K562 (cell line): ENCODE measurements around the gene FUBP3. TPM values are rescaled to one million over a fixed set of nuclear protein-coding genes. Genes with fewer than 3 reads are reported as not detected.

Source experiments
- ARID2 ChIP-seq: fragments of 450-650 bp; IDR thresholded peaks from 2 replicates; pipeline ENCODE4 v1.6.1; 2017; ENCODE audit warnings: antibody characterized with exemption, mild to moderate bottlenecking
- ARNT ChIP-seq, 2 experiments: fragments of 450-650 bp; IDR thresholded peaks; 2 replicates each; pipeline ENCODE4 v1.6.1; 2016; ENCODE audit warnings: mild to moderate bottlenecking in 1 of 2
- BCOR ChIP-seq: fragments of 450-650 bp; IDR thresholded peaks from 2 replicates; pipeline ENCODE4 v1.6.1; 2016
- BRD9 ChIP-seq: fragments of 450-650 bp; IDR thresholded peaks from 2 replicates; pipeline ENCODE4 v1.6.1; 2018; ENCODE audit warnings: low read depth; ENCODE audit not compliant: partially characterized antibody
- CREB3L1 ChIP-seq: fragments of 450-650 bp; IDR thresholded peaks from 2 replicates; pipeline ENCODE4 v1.6.1; 2014; ENCODE audit warnings: low read depth, mild to moderate bottlenecking, moderate library complexity, borderline replicate concordance
- DPF2 ChIP-seq: fragments of 450-650 bp; IDR thresholded peaks from 2 replicates; pipeline ENCODE4 v1.6.1; 2016
- ESRRB ChIP-seq: fragments of 250-450 bp; sonication (Bioruptor Pico); IDR thresholded peaks from 2 replicates; pipeline ENCODE4 v1.5.0; 2020; ENCODE audit warnings: mild to moderate bottlenecking, moderate library complexity, borderline replicate concordance
- FOSL1 ChIP-seq: fragments of 200-800 bp; sonication (Bioruptor generic); conservative IDR thresholded peaks from 2 replicates; pipeline ENCODE4 v1.6.1; 2016; ENCODE audit warnings: missing genetic modification characterization, missing compliant biosample characterization
- HCFC1 ChIP-seq: IDR thresholded peaks from 2 replicates; pipeline ENCODE4 v1.6.1; 2012; ENCODE audit warnings: low read depth, low read length, improper control_type of control experiment
- HDGF ChIP-seq: fragments of 450-650 bp; IDR thresholded peaks from 2 replicates; pipeline ENCODE4 v1.6.1; 2016
- HNRNPLL ChIP-seq: fragments of 200-400 bp; formaldehyde crosslinking; IDR thresholded peaks from 2 replicates; pipeline ENCODE4 v1.6.1; 2017; ENCODE audit warnings: low read length, low read depth, mild to moderate bottlenecking; ENCODE audit not compliant: poor library complexity, severe bottlenecking
- ID3 ChIP-seq, 2 experiments: fragments of 250-450 bp in 1 of 2; fragments of 450-650 bp in 1 of 2; sonication (Bioruptor Pico) in 1 of 2; IDR thresholded peaks; 2 replicates each; pipeline versions ENCODE4 v1.6.1 to v1.8.0; 2016 to 2021; ENCODE audit warnings: mild to moderate bottlenecking in 2 of 2, moderate library complexity in 2 of 2, missing compliant biosample characterization in 1 of 2, missing genetic modification characterization in 1 of 2
- KAT2B ChIP-seq: IDR thresholded peaks from one replicate; pipeline ENCODE4 v1.6.1; 2012; ENCODE audit warnings: low read depth, mild to moderate bottlenecking, control low read depth, inconsistent platforms, low read length, moderate library complexity
- KLF10 ChIP-seq: fragments of 250-450 bp; sonication (Bioruptor Pico); IDR thresholded peaks from 2 replicates; pipeline ENCODE4 v1.6.1; 2021; ENCODE audit warnings: matching md5 sums
- MAFK ChIP-seq: IDR thresholded peaks from 2 replicates; pipeline ENCODE4 v1.6.1; 2011; ENCODE audit warnings: low read length, improper control_type of control experiment
- MCM7 ChIP-seq, 2 experiments: fragments of 450-650 bp; IDR thresholded peaks; 2 replicates each; pipeline ENCODE4 v1.6.1; 2016 to 2018
- MEF2D ChIP-seq: conservative IDR thresholded peaks from 2 replicates; pipeline ENCODE4 v1.6.1; 2016; ENCODE audit warnings: low read depth, missing genetic modification characterization, missing compliant biosample characterization
- MYC ChIP-seq, 2 experiments: fragments of 250-450 bp in 1 of 2; sonication (Bioruptor Pico) in 1 of 2; IDR thresholded peaks; 2 replicates each; pipeline versions ENCODE4 v1.5.1 to v1.6.1; 2012 to 2021; ENCODE audit warnings: low read depth in 2 of 2, borderline replicate concordance in 1 of 2, improper control_type of control experiment in 1 of 2, low read length in 1 of 2, mild to moderate bottlenecking in 1 of 2, moderate library complexity in 1 of 2
- RBM25 ChIP-seq: fragments of 200-400 bp; formaldehyde crosslinking; IDR thresholded peaks from 2 replicates; pipeline ENCODE4 v1.6.1; 2018; ENCODE audit warnings: low read length, low read depth, moderate library complexity; ENCODE audit not compliant: severe bottlenecking
- SREBF1 ChIP-seq: fragments of 150-350 bp; IDR thresholded peaks from 2 replicates; pipeline ENCODE4 v1.6.1; 2014; ENCODE audit warnings: antibody characterized with exemption, low read depth, low read length, borderline replicate concordance
- SRSF7 ChIP-seq: fragments of 200-400 bp; formaldehyde crosslinking; optimal IDR thresholded peaks from 2 replicates; pipeline ENCODE3; 2017; ENCODE audit warnings: mild to moderate bottlenecking, low read depth, low read length
- XRCC4 ChIP-seq: IDR thresholded peaks from one replicate; pipeline ENCODE4 v1.6.1; 2011; ENCODE audit not compliant: insufficient read depth, insufficient read length; ENCODE audit errors: extremely low read depth
- ZBTB33 ChIP-seq: sonication (generic); formaldehyde crosslinking; IDR thresholded peaks from 2 replicates; pipeline ENCODE4 v1.8.1; 2023; ENCODE audit warnings: mild to moderate bottlenecking, missing genetic modification reagents
- ZNF212 ChIP-seq: fragments of 450-650 bp; formaldehyde crosslinking; IDR thresholded peaks from 2 replicates; pipeline ENCODE4 v1.4.0; 2020; ENCODE audit warnings: mild to moderate bottlenecking
- ZNF584 ChIP-seq: fragments of 200-800 bp; sonication (Bioruptor generic); IDR thresholded peaks from 2 replicates; pipeline ENCODE4 v1.6.1; 2016; ENCODE audit warnings: low read depth, mild to moderate bottlenecking, missing genetic modification characterization, missing compliant biosample characterization
- polyA plus RNA-seq, 8 experiments: library from polyadenylated mRNA; depleted of rRNA in 4 of 8; stranded (reverse) in 5 of 8; unstranded in 3 of 8; fragments of >200 nt; fragmentation: Nextera tagmentation in 2 of 8; fragmentation: Illumina TruSeq in 1 of 8; extraction: Ambion mirVana in 2 of 8; extraction: Trizol in 1 of 8; gene quantifications; 2 replicates each; pipeline versions ENCODE4 v1.2.1 to v1.2.3, GENCODE V29; 2011 to 2014; ENCODE audit warnings: inconsistent platforms in 1 of 8, missing spikeins in 1 of 8
- total RNA-seq, 7 experiments: library from RNA; depleted of rRNA in 6 of 7; stranded (reverse); fragments of >200 nt in 6 of 7; fragmentation: Illumina TruSeq in 2 of 7; extraction: Trizol in 2 of 7; gene quantifications; 2 replicates each; pipeline versions ENCODE4 v1.2.1 to v1.2.3, GENCODE V29; 2011 to 2021; ENCODE audit warnings: low replicate concordance in 1 of 7

The FUBP3 gene
- total and polyA plus RNA-seq, 9 of the 15 experiments (the other 6 are each of a cell fraction or from before 2014, with no cell fraction given) = 3.0 to 64.0 (median 48.1) TPM

- TF ChIP-seq BRD9 = no peak
- TF ChIP-seq CREB3L1 = no peak
- TF ChIP-seq SREBF1 = no peak
- no peak for TF ChIP-seq ID3 (CRISPR knock-in tag; IDR thresholded peaks at IDR 0.05)
- TF ChIP-seq ID3 (tag; IDR thresholded peaks at IDR 0.05) = no peak
- no peak for TF ChIP-seq BCOR
- no peak for TF ChIP-seq ZNF584
- TF ChIP-seq XRCC4 = no peak
- no peak for TF ChIP-seq MYC (IDR thresholded peaks at IDR 0.05; ENCODE audit: low read depth, low read length)
- TF ChIP-seq MYC (CRISPR knock-in tag; IDR thresholded peaks at IDR 0.05; ENCODE audit: borderline replicate concordance, low read depth) = no peak
- TF ChIP-seq ZNF212 (CRISPR knock-in tag) = no peak
- no peak for TF ChIP-seq KAT2B
- no peak for TF ChIP-seq HDGF
- no peak for TF ChIP-seq RBM25
- TF ChIP-seq SRSF7 = no peak
- TF ChIP-seq MEF2D = no peak
- TF ChIP-seq HNRNPLL = no peak
- no peak for TF ChIP-seq ARID2
- TF ChIP-seq ARNT (IDR thresholded peaks at IDR 0.05) = no peak
- TF ChIP-seq ESRRB (CRISPR knock-in tag) = no peak
- TF ChIP-seq KLF10 (CRISPR knock-in tag) = no peak
- peak; percentile 43; the same call in 1 of the 2 replicates for TF ChIP-seq DPF2
- TF ChIP-seq HCFC1 = no peak
- TF ChIP-seq FOSL1 (tag) = peak; percentile 74
- no peak for TF ChIP-seq MAFK
- TF ChIP-seq ZBTB33 (CRISPR knock-in tag) = no peak
- TF ChIP-seq MCM7 (IDR thresholded peaks at IDR 0.05) = no peak
Observed at GRCh38 chr9:130570208-130570607, 9.2 kb upstream of the FUBP3 start (continued).
